ENCODE data around the gene EFHD2.
"Not testable (repeated sequence)": the region's sequence is repeated elsewhere in the genome, so short reads cannot be mapped to it uniquely, and the experiment has no call there.

EFHD2 gene

DNA sequence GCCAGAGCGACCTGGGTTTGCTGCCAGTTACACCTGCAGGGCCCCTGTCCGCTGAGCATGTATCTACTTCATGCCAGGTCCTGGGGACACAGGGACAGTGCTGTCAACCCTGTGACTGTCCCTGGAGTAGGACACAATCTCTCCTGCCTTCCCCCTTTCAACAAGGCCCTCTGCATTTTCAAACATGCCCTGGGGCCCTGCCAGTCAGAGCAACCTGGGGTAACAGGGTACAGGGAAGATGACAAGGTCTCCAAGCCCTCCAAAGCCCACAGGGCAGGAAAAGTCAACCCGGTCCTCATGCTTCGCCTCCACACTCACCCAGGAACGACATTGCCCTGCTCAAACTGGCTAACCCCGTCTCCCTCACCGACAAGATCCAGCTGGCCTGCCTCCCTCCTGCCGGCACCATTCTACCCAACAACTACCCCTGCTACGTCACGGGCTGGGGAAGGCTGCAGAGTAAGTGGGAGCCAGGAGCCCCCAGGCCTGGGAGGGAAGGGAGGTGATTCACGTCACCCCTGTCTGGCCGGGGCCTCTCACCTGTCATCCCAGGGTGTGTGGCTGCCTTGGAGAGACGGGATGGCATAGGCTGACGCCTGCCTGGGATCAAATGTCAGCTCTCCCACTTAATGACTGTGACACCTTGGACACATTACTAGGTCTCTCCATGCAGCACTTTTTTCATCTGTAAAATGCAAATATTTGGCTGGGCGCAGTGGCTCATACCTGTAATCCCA, 53.5 kb downstream of the EFHD2 start:
- H3K9me3 ChIP-seq (replicated peaks; ENCODE audit: low read length); H3K4me2 ChIP-seq (ENCODE audit: low read length); H3K36me3 ChIP-seq (ENCODE audit: insufficient read depth, low read length); H3K9ac ChIP-seq (ENCODE audit: low read depth, low read length); H3K4me1 ChIP-seq (ENCODE audit: control insufficient read depth, insufficient read depth, low read length); H3K4me3 ChIP-seq (ENCODE audit: low read length); H3K27me3 ChIP-seq (ENCODE audit: control insufficient read depth, insufficient read depth, low read length): not testable (repeated sequence)

DNA sequence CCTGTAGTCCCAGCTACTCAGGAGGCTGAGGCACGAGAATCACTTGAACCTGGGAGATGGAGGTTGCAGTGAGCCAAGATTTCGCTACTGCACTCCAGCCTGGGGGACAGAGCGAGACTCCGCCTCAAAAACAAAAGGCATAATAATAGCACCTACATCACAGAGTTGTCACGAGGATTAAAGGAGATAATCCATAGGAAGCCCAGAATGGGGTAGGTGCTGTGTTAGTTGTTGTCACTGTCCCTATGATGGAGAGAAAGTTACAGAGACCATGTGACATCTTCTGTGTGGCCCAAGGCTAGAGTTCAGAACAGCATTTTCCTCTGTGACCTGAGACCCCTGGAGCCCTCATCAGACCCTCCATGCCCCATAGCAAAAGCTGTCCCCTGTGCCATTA, 54.2 kb downstream of the EFHD2 start:
- not testable (repeated sequence) for H3K4me1 ChIP-seq (ENCODE audit: control insufficient read depth, insufficient read depth, low read length); H3K9me3 ChIP-seq (replicated peaks; ENCODE audit: low read length); H3K27me3 ChIP-seq (ENCODE audit: control insufficient read depth, insufficient read depth, low read length); H3K9ac ChIP-seq (ENCODE audit: low read depth, low read length); H3K4me2 ChIP-seq (ENCODE audit: low read length); H3K36me3 ChIP-seq (ENCODE audit: insufficient read depth, low read length); H3K4me3 ChIP-seq (ENCODE audit: low read length)

DNA sequence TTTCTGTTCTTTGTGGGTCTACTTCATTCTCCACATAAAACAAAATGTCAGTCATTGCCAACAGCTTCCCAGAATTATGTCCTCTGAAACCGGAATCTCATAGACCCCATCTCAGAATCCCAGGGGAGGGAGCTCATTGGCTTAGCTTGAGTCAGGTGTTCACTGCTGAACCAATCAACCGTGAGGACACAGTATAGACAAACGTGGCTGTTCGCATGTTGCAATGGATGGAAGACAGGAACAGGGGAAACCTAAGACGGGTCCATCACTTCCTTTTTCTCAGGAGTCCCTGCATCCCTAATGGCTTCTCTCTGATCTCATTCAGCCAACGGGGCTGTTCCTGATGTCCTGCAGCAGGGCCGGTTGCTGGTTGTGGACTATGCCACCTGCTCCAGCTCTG, 56.0 kb downstream of the EFHD2 start:
- peaks cover 6% of the 10 kb centered on the region for H3K27me3 ChIP-seq (ENCODE audit: control insufficient read depth, insufficient read depth, low read length)
- no peak overlapping the region for H3K4me3 ChIP-seq (ENCODE audit: low read length)
- no peak overlapping the region for H3K9ac ChIP-seq (ENCODE audit: low read depth, low read length)
- H3K9me3 ChIP-seq (replicated peaks; ENCODE audit: low read length): no peaks in the 10 kb centered on the region
- no peaks in the 10 kb centered on the region for H3K36me3 ChIP-seq (ENCODE audit: insufficient read depth, low read length)
- H3K4me2 ChIP-seq (ENCODE audit: low read length): no peak overlapping the region
- no peaks in the 10 kb centered on the region for H3K4me1 ChIP-seq (ENCODE audit: control insufficient read depth, insufficient read depth, low read length)

DNA sequence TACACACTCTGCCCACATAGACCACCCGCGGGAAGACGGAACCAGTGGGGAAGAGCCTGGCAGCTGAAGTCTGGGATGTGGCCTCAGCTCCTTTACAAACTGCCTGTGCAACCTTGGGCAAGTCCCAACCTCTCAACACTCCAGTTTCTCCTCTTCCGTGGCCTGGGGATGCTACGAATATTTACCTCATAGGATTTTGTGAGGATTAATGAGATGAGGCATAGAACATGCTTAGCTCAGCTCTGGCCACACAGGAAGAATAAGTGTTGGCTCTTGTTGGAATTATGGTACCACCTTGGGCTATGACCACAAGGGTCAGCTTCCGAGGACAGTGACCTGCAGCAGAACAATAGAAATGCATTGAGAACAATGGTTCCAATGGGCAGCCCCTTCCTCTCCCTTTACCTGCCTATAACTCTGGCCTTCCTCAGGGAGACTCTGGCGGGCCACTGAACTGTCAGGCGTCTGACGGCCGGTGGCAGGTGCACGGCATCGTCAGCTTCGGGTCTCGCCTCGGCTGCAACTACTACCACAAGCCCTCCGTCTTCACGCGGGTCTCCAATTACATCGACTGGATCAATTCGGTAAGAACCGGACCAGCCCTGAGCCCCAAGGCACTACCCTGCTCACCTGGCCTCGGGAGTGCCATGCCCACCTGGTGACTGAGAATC, 57.4 kb downstream of the EFHD2 start:
- H3K36me3 ChIP-seq (ENCODE audit: insufficient read depth, low read length); H3K4me1 ChIP-seq (ENCODE audit: control insufficient read depth, insufficient read depth, low read length); H3K4me3 ChIP-seq (ENCODE audit: low read length); H3K4me2 ChIP-seq (ENCODE audit: low read length); H3K27me3 ChIP-seq (ENCODE audit: control insufficient read depth, insufficient read depth, low read length); H3K9ac ChIP-seq (ENCODE audit: low read depth, low read length); H3K9me3 ChIP-seq (replicated peaks; ENCODE audit: low read length): not testable (repeated sequence)

DNA sequence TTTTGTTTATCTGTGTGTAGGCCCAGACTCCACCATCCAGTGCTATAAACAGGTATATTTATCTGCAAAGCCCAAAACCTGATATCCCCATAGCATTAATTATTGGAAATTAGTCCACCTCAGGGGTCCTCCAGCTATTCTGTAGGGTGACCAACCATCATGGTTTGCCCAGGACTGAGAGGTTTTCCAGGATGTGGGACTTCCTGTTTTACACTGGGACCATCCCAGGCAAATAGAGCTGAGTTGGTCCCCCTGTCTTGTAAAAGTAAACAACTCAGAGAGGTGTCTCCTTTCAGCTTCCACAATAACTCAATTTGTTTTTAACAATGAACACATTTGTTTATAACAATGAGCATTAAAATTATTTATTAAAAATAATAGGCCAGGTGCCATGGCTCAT, 58.5 kb downstream of the EFHD2 start:
- peaks cover 6% of the 10 kb centered on the region for H3K27me3 ChIP-seq (ENCODE audit: control insufficient read depth, insufficient read depth, low read length)
- H3K4me2 ChIP-seq (ENCODE audit: low read length): no peak overlapping the region
- H3K4me1 ChIP-seq (ENCODE audit: control insufficient read depth, insufficient read depth, low read length): no peaks in the 10 kb centered on the region
- H3K36me3 ChIP-seq (ENCODE audit: insufficient read depth, low read length): no peaks in the 10 kb centered on the region
- no peaks in the 10 kb centered on the region for H3K9me3 ChIP-seq (replicated peaks; ENCODE audit: low read length)
- H3K4me3 ChIP-seq (ENCODE audit: low read length): no peak overlapping the region
- no peak overlapping the region for H3K9ac ChIP-seq (ENCODE audit: low read depth, low read length)

DNA sequence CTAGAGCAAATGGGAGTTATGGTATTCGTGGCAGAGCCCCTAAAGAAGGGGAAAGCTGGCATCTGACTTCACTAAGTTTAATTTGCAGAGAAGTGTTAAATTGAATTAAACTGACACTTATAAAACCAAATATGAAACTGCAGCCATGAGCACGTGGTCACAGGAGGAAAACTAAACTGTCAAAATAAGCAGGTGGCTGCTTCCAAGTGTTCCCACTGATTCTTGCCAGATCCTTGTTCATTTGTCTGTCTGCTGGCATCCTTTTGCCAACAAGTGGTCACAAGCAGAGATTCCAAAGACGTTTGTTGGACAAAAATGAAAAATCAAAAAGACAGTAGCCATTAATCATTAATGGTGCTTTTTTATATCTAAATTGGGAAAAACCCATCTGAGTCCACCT, 59.7 kb downstream of the EFHD2 start:
- H3K4me2 ChIP-seq (ENCODE audit: low read length): no peak overlapping the region
- no peaks in the 10 kb centered on the region for H3K36me3 ChIP-seq (ENCODE audit: insufficient read depth, low read length)
- H3K4me1 ChIP-seq (ENCODE audit: control insufficient read depth, insufficient read depth, low read length): no peaks in the 10 kb centered on the region
- no peak overlapping the region for H3K4me3 ChIP-seq (ENCODE audit: low read length)
- no peaks in the 10 kb centered on the region for H3K9me3 ChIP-seq (replicated peaks; ENCODE audit: low read length)
- peaks cover 6% of the 10 kb centered on the region for H3K27me3 ChIP-seq (ENCODE audit: control insufficient read depth, insufficient read depth, low read length)
- no peak overlapping the region for H3K9ac ChIP-seq (ENCODE audit: low read depth, low read length)

DNA sequence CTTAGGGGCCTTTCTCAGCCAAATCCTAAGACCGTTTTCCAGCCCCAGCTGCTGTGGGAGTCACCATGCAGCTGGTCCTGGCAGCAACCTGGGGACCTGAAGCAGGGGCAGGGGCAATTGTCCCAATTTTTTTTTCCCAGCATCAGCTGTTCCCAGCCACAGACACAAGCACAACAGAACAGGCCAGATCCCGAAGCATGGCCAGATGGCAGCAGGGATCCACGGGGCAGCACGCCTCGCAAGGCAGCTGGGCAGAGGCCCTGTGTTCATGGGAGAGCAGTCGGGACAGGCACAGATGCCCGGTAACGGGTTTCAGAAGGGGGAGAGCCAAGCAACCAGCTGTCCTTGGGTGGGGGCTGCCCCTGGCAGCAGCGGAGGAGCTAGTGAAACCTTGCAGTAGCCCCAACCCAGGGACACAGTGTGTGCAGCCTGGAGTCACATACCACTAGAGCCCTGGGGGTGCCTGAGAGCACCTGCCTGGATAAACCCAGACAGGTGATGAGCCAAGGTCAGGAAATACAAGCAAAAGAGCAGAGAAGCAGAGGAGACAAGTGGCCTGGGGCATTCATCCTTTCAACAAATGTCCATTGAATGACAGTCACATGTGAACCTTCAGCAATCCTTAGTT, 60.2 kb downstream of the EFHD2 start:
- not testable (repeated sequence) for H3K4me1 ChIP-seq (ENCODE audit: control insufficient read depth, insufficient read depth, low read length); H3K36me3 ChIP-seq (ENCODE audit: insufficient read depth, low read length); H3K9me3 ChIP-seq (replicated peaks; ENCODE audit: low read length); H3K27me3 ChIP-seq (ENCODE audit: control insufficient read depth, insufficient read depth, low read length); H3K4me2 ChIP-seq (ENCODE audit: low read length); H3K4me3 ChIP-seq (ENCODE audit: low read length); H3K9ac ChIP-seq (ENCODE audit: low read depth, low read length)

DNA sequence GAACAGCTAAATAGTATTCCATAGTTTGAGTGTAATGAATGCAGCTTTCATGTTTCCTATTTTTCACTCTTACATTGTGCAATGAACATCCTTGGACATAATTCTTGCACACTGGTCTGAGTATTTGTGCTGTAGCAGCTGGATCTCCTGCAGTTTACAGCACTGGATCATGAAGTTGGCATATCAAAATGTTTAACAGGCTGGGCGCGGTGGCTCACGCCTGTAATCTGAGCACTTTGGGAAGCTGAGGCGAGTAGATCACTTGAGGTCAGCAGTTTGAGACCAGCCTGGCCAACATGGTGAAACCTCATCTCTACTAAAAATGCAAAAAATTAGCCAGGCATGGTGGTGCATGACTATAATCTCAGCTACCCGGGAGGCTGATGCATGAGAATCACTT, 61.4 kb downstream of the EFHD2 start:
- H3K4me2 ChIP-seq (ENCODE audit: low read length); H3K27me3 ChIP-seq (ENCODE audit: control insufficient read depth, insufficient read depth, low read length); H3K4me3 ChIP-seq (ENCODE audit: low read length); H3K4me1 ChIP-seq (ENCODE audit: control insufficient read depth, insufficient read depth, low read length); H3K9ac ChIP-seq (ENCODE audit: low read depth, low read length); H3K9me3 ChIP-seq (replicated peaks; ENCODE audit: low read length); H3K36me3 ChIP-seq (ENCODE audit: insufficient read depth, low read length): not testable (repeated sequence)

DNA sequence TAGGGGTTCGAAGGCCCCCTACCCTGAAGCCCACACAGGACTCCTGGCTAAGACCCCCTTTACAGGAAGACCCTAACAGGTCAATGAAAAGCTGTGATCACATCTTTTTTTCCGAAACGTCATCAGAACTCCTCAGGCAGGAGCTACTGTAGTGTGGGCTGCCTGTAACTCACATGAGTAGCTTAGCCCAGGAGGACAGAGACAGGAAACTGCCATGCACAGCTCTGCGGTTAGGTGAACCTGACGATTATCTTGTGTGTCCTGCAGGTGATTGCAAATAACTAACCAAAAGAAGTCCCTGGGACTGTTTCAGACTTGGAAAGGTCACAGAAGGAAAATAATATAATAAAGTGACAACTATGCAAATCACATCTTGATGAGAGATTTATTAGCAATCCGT, 62.0 kb downstream of the EFHD2 start:
- not testable (repeated sequence) for H3K9ac ChIP-seq (ENCODE audit: low read depth, low read length); H3K4me1 ChIP-seq (ENCODE audit: control insufficient read depth, insufficient read depth, low read length); H3K36me3 ChIP-seq (ENCODE audit: insufficient read depth, low read length); H3K9me3 ChIP-seq (replicated peaks; ENCODE audit: low read length); H3K4me2 ChIP-seq (ENCODE audit: low read length); H3K4me3 ChIP-seq (ENCODE audit: low read length); H3K27me3 ChIP-seq (ENCODE audit: control insufficient read depth, insufficient read depth, low read length)

DNA sequence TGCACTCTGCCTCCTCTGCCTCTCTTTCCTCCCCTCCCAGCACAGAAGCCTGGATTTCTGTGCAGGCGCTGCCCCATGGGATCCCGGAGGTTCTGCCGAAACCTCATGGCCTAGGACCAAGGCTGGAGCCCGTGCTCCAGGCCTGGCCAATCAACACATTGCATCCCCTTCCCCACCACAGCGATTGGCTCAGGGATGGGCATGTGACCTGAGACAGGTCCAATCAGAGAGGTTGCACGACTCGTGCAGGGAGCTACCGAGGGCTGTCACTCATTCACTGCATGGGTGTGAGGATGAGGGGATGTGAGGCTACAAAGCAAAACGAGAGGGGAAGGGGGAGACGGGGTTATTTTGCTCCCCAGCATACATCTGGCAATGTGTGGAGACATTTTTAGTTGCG, 62.9 kb downstream of the EFHD2 start:
- Histone ChIP-seq H3K4me2 (ENCODE audit: low read length) (no peak overlapping the region), H3K9ac (ENCODE audit: low read depth, low read length) (no peak overlapping the region), H3K4me1 (ENCODE audit: control insufficient read depth, insufficient read depth, low read length) (no peaks in the 10 kb centered on the region), H3K36me3 (ENCODE audit: insufficient read depth, low read length) (no peaks in the 10 kb centered on the region), H3K4me3 (ENCODE audit: low read length) (no peak overlapping the region), H3K9me3 (replicated peaks; ENCODE audit: low read length) (no peaks in the 10 kb centered on the region), H3K27me3 (ENCODE audit: control insufficient read depth, insufficient read depth, low read length) (peaks cover 6% of the 10 kb centered on the region)

DNA sequence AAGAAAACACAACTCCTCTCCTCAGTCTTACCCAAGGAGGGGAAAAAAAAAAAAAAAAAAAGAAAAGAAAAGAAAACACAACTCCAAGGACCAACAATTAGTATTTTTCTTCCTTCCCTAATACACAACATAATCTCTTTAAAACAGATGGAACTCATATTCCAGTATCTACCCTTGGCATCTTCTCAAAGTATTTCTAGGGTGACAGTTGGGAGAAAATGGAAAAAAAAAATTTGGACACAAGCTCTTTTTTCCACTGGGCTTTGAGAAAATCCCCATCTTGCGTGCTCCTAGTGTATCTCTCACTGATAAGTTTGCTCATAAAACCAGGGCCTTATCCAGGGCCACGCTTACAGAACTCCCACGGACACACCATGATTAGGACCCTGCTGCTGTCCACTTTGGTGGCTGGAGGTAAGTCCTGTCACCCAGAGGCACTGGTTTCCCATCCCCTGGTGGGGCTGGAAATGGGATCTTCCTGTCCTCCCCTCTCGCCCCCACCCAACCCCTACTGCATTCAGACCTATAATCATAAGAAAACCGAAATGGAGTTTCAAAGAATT, 66.1 kb downstream of the EFHD2 start, which contains the start of gene CELA2B:
Gene CELA2B, plus strand, starts transcription at position 353 of the 563 bp plus-strand sequence. Its CDS starts 22 bp downstream, at position 375.
- Histone ChIP-seq H3K9me3 (replicated peaks; ENCODE audit: low read length) (no peaks in the 10 kb centered on the region), H3K4me2 (ENCODE audit: low read length) (no peak within 1 kb of the TSS), H3K27me3 (ENCODE audit: control insufficient read depth, insufficient read depth, low read length) (no peaks in the 10 kb centered on the region), H3K4me1 (ENCODE audit: control insufficient read depth, insufficient read depth, low read length) (no peaks in the 10 kb centered on the region), H3K4me3 (ENCODE audit: low read length) (no peak within 1 kb of the TSS), H3K36me3 (ENCODE audit: insufficient read depth, low read length) (no peaks in the 10 kb centered on the region), H3K9ac (ENCODE audit: low read depth, low read length) (no peak within 1 kb of the TSS)

Data from skeletal muscle satellite cell (primary cell).